ENCODE results near the gene P4HA1. TPM values are rescaled to one million over a fixed set of nuclear protein-coding genes. Genes with fewer than 3 reads are reported as not detected.
A peak's percentile ranks its signal among the peaks of the same experiment; 100 is the strongest.

The P4HA1 gene
- total RNA-seq, 1 donor from 2014 or later, result 116 TPM

GRCh38 chr10:73083221-73083620, 13.4 kb downstream of the P4HA1 start:
- H3K4me3 ChIP-seq (ENCODE audit: low read depth, low read length), result no peak overlapping the region
- TF ChIP-seq, protein P1, sequence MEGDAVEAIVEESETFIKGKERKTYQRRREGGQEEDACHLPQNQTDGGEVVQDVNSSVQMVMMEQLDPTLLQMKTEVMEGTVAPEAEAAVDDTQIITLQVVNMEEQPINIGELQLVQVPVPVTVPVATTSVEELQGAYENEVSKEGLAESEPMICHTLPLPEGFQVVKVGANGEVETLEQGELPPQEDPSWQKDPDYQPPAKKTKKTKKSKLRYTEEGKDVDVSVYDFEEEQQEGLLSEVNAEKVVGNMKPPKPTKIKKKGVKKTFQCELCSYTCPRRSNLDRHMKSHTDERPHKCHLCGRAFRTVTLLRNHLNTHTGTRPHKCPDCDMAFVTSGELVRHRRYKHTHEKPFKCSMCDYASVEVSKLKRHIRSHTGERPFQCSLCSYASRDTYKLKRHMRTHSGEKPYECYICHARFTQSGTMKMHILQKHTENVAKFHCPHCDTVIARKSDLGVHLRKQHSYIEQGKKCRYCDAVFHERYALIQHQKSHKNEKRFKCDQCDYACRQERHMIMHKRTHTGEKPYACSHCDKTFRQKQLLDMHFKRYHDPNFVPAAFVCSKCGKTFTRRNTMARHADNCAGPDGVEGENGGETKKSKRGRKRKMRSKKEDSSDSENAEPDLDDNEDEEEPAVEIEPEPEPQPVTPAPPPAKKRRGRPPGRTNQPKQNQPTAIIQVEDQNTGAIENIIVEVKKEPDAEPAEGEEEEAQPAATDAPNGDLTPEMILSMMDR (conservative IDR thresholded peaks at IDR 0.05; ENCODE audit: low read depth, low read length), result no peak
- no peak for DNase-seq (ENCODE audit: low read depth)

- H3K4me3 ChIP-seq (ENCODE audit: low read depth, low read length), result no peak overlapping the region
- no peak for DNase-seq (ENCODE audit: low read depth)
- TF ChIP-seq, protein P1 (conservative IDR thresholded peaks at IDR 0.05; ENCODE audit: low read depth, low read length), result no peak
These were observed 16.7 kb downstream of the P4HA1 start for GRCh38 chr10:73079779-73080541.

DNA sequence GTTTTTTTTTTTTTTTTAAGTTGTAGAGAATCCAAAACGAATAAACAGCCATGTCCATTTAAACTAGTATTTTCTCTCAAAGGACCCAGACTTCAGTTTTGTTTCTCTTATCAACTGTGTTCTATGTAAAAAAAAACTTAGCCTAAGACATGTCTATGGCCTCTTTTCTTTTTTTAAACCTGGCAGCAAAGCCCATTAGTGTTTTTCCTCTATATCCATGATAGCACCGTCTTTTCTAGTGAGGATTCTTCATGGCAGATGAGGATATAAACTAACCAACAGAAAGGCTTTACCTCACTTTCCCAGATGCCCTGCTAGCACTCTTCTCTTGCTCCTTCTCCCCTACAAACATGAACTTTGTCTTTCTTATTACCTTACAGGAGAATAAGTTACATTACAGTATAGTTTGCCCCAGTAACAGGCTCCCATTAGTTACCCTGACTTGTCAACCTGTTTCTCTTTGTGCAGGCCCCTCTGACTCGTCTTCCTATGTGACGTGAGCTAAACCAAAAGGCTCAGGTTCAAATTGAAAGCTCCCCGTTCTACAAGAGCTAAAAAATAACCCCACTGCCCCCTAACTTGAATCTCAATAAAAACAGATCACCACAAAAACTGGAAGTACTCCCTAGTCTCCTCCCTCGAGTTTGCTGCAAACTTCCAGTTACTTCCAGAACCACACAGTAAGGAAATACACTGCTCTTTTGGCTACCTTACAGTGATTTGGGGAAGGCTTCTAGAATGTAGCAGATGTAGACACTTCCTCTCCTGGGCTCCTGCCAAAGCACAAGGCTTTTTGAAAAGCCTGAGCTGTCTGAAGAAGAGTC, 20.1 kb downstream of the P4HA1 start:
- DNase-seq (ENCODE audit: low read depth), result no peak
- TF ChIP-seq, protein P1 (conservative IDR thresholded peaks at IDR 0.05; ENCODE audit: low read depth, low read length), result no peak
- H3K4me3 ChIP-seq (ENCODE audit: low read depth, low read length), result peak overlapping the region; percentile 1

DNA sequence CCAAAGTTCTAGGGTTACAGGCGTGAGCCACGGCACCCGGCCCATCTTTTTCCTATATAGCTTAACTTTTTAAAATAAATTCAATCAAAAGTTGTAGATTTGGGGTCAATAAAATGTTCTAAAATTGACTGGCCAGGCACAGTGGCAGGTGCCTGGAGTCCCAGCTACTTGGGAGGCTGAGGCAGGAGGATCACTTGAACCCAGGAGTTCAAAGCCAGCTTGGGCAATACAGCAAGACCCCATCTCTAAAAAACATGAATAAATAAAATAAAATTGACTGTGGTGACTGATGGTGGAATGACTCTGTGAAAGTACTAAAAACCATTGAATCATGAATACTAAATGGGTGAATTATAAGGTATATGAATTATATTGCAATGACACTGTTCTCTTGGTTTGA, 20.8 kb downstream of the P4HA1 start:
- no peak for DNase-seq (ENCODE audit: low read depth)
- no peak overlapping the region for H3K4me3 ChIP-seq (ENCODE audit: low read depth, low read length)
- TF ChIP-seq, protein P1 (conservative IDR thresholded peaks at IDR 0.05; ENCODE audit: low read depth, low read length), result no peak

DNA sequence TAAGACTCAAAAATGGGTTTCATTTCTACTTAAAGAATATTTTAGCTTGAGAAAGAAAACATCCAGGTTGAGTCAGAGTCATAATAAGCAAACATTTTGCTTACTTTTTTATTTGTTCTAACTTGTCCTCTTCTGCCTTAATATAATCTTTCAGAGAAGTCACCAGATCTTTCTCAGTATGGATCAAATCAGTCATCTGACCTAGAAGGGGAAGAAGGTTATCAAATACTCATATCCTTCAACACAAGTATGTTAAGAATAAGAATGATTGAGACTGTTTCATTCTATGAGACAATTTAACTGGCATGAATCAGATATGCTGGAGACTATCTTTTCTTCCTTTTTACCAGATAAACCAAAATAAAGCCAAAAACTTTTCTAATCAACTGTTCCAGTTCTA, 23.0 kb downstream of the P4HA1 start:
- no peak for DNase-seq (ENCODE audit: low read depth)
- TF ChIP-seq, protein P1 (conservative IDR thresholded peaks at IDR 0.05; ENCODE audit: low read depth, low read length), result no peak
- H3K4me3 ChIP-seq (ENCODE audit: low read depth, low read length), result no peak overlapping the region

DNA sequence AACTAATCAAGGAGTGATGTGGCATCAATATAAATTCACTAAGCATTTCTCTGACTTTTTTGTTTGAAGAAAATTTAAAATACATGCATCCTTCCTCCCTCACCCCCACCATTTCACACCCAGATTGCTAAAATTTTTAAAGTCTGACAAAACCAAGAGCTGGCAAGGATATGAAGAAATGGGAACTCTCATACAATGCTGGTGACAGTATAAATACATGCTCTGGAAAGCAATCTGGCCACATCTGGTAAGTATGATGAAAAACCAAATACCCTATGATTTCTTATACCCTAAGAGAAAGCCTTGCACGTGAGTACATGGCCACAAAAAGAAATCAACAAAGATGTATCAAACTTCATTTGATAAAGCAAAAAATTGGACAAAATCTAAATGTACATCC, 31.2 kb downstream of the P4HA1 start:
- TF ChIP-seq, protein P1 (conservative IDR thresholded peaks at IDR 0.05; ENCODE audit: low read depth, low read length), result no peak
- no peak overlapping the region for H3K4me3 ChIP-seq (ENCODE audit: low read depth, low read length)
- no peak for DNase-seq (ENCODE audit: low read depth)
